Stimulated activated CD4-positive, alpha-beta T cell treated with anti-CD3 and anti-CD28 coated beads, Interleukin-2, amount 100 ng/mL, for 48 hours (primary cell): ENCODE results near the gene BCAS3.
"Not testable (repeated sequence)": the region's sequence is repeated elsewhere in the genome, so short reads cannot be mapped to it uniquely, and the experiment has no call there.

ENCODE experiments used
- DNase-seq, 2 donors: peaks; one replicate each; pipeline ENCODE4 v3.0.0-alpha.2; 2020

The BCAS3 gene

GRCh38 chr17:61017317-61018006, 339.8 kb downstream of the BCAS3 start:
- DNase-seq = no peak

- DNase-seq = no peak
These were observed 341.3 kb downstream of the BCAS3 start for GRCh38 chr17:61018938-61019337.

GRCh38 chr17:61023996-61024395, 346.3 kb downstream of the BCAS3 start:
- DNase-seq = no peak

GRCh38 chr17:61026818-61027217, 349.2 kb downstream of the BCAS3 start:
- no peak for DNase-seq

GRCh38 chr17:61029181-61029580, 351.5 kb downstream of the BCAS3 start:
- no peak for DNase-seq

GRCh38 chr17:61040666-61041065, 363.0 kb downstream of the BCAS3 start:
- DNase-seq = no peak

GRCh38 chr17:61042348-61042747, 364.7 kb downstream of the BCAS3 start:
- DNase-seq = not testable (repeated sequence)

- no peak for DNase-seq
These were observed 369.9 kb downstream of the BCAS3 start for GRCh38 chr17:61047515-61047914.

- no peak for DNase-seq
These were observed 370.9 kb downstream of the BCAS3 start for GRCh38 chr17:61048376-61049106.

GRCh38 chr17:61053469-61053868, 375.8 kb downstream of the BCAS3 start:
- no peak for DNase-seq

GRCh38 chr17:61054436-61054835, 376.8 kb downstream of the BCAS3 start:
- no peak for DNase-seq

- no peak for DNase-seq
These were observed 379.6 kb downstream of the BCAS3 start for GRCh38 chr17:61057257-61057656.

- no peak for DNase-seq
These were observed 380.4 kb downstream of the BCAS3 start for GRCh38 chr17:61058066-61058465.

- no peak for DNase-seq
These were observed 385.9 kb downstream of the BCAS3 start for GRCh38 chr17:61063528-61063927.

- no peak for DNase-seq
These were observed 386.7 kb downstream of the BCAS3 start for GRCh38 chr17:61064087-61064951.

- no peak for DNase-seq
These were observed 387.7 kb downstream of the BCAS3 start for GRCh38 chr17:61065263-61065773.

GRCh38 chr17:61066062-61066461, 388.4 kb downstream of the BCAS3 start:
- DNase-seq = no peak

- DNase-seq = no peak
These were observed 393.0 kb downstream of the BCAS3 start for GRCh38 chr17:61070649-61071048.

GRCh38 chr17:61072648-61073047, 395.0 kb downstream of the BCAS3 start:
- no peak for DNase-seq

GRCh38 chr17:61073131-61073530, 395.5 kb downstream of the BCAS3 start:
- DNase-seq = no peak

GRCh38 chr17:61073799-61074513, 396.3 kb downstream of the BCAS3 start:
- DNase-seq = no peak

- no peak for DNase-seq
These were observed 398.3 kb downstream of the BCAS3 start for GRCh38 chr17:61075988-61076387.

GRCh38 chr17:61076621-61077031, 399.0 kb downstream of the BCAS3 start:
- DNase-seq = no peak
